Retinal pigment epithelial cell (primary cell): Measurements from ENCODE around the gene MSI2.

Source experiments
- DNase-seq: peaks from one replicate; pipeline ENCODE4 v3.0.0-alpha.2; 2010; ENCODE audit warnings: low read depth
- H3K4me3 ChIP-seq: 2 replicates; pipeline ENCODE4 v1.5.1; 2011; ENCODE audit warnings: mild to moderate bottlenecking, low read length, control low read depth, moderate library complexity
- TF ChIP-seq, protein P1 (sequence below): conservative IDR thresholded peaks from 2 replicates; pipeline ENCODE4 v1.5.1; 2011; ENCODE audit warnings: low read depth, low read length, control low read depth, inconsistent platforms

MSI2 gene

DNA sequence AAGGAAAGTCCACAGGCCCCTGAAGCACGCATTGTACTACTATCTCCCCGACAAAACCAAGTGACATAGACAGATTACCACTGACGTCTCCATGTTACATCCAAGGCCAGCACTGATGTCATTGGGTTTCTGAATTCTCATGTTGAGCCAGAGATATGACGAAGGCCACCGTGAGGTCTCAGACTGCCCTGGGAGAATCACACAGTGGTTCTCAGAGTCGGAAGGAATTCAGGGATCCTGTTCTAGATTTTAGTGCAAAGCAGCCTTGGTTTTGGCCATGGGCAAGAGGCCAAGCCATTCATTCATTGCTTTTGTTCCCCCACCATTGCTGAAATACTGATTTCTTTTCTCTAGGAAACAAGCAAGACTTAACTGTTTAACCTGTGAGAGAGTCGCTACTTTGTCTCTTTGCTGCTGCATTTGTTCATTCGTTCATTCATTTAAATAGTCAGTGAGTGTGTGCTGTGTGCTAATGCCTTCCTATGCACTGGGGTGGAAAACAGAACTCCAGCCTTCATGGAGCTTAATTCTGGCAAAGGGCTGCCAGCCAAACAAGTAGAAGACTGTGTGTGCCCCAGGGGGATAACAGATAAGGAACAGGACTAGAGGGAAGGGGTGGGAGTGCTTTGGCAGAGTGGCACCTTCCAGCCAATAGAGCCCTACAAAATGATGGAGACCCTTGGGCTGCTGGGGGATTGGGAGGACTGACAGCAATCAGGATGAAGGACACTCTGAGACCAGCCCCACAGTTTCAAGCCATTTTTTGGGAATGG, 222.3 kb downstream of the MSI2 start:
- no peak overlapping the region for H3K4me3 ChIP-seq
- DNase-seq: no peak
- TF ChIP-seq, protein P1, sequence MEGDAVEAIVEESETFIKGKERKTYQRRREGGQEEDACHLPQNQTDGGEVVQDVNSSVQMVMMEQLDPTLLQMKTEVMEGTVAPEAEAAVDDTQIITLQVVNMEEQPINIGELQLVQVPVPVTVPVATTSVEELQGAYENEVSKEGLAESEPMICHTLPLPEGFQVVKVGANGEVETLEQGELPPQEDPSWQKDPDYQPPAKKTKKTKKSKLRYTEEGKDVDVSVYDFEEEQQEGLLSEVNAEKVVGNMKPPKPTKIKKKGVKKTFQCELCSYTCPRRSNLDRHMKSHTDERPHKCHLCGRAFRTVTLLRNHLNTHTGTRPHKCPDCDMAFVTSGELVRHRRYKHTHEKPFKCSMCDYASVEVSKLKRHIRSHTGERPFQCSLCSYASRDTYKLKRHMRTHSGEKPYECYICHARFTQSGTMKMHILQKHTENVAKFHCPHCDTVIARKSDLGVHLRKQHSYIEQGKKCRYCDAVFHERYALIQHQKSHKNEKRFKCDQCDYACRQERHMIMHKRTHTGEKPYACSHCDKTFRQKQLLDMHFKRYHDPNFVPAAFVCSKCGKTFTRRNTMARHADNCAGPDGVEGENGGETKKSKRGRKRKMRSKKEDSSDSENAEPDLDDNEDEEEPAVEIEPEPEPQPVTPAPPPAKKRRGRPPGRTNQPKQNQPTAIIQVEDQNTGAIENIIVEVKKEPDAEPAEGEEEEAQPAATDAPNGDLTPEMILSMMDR: no peak

DNA sequence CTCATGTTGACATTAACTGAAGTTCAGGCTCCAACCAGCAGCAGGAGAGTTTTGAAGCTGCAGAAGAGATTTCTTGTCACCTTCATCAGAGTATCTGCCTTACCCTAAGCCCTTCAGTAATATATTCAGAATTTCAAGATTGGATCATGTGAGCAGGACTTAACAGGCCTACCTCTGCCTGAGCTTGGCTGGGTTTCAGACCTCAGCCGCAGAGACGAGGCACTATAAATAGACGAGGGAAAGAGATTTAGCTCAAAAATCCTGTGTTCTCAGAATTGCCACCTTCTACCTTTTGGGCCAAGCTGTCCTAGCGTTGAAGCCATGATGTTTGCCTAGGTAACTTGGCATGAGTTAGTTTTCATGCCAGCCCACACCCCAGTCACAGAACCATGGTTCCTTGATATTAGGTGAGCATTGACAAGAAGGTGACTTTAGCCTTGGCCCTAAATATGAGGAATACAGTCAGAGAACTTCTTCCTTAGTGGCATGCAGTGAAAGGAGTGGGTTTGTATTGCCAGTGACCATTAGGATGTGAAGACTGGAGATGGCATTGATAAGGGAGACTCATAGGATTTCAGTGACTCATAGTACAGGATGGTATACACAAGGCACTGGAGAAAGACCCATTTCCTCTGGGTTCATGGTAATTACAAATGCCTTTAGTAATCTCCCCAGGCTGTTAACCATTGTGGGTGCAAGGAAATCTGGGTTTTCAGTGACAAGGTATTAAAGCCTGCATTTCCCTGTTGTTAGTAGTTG, 224.3 kb downstream of the MSI2 start:
- peak; percentile 90 for DNase-seq
- no peak overlapping the region for H3K4me3 ChIP-seq

DNA sequence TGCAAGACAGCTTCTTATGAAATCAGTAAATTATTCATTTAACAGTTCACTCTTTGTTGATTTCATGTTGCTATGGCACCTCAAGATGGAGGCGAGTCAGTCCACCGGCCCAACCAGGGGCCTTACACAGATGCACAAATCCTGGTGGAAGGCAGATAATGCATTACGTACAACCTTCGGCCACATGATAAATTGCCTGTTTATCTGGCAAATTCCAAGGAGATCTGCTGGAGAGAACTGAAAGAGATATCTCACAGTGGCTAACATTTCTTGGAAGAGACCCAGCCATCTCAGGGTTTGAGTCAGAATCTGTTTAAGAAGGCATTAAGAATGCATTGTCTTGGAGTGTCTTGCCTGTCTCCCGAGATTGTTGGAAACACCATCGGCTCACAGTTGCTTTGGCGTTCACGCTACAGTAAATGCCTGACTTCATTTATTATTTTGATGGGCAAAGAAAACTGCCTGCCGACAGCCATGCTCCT, 225.6 kb downstream of the MSI2 start:
- DNase-seq: peak; percentile 99
- H3K4me3 ChIP-seq: no peak overlapping the region
- TF ChIP-seq, protein P1: no peak

More for the DNA sequence above, 224.3 kb downstream of the MSI2 start:
- TF ChIP-seq, protein P1: no peak

- TF ChIP-seq, protein P1: no peak
- no peak overlapping the region for H3K4me3 ChIP-seq
- DNase-seq: no peak
Observed at GRCh38 chr17:57482657-57483056, 226.3 kb downstream of the MSI2 start.

DNA sequence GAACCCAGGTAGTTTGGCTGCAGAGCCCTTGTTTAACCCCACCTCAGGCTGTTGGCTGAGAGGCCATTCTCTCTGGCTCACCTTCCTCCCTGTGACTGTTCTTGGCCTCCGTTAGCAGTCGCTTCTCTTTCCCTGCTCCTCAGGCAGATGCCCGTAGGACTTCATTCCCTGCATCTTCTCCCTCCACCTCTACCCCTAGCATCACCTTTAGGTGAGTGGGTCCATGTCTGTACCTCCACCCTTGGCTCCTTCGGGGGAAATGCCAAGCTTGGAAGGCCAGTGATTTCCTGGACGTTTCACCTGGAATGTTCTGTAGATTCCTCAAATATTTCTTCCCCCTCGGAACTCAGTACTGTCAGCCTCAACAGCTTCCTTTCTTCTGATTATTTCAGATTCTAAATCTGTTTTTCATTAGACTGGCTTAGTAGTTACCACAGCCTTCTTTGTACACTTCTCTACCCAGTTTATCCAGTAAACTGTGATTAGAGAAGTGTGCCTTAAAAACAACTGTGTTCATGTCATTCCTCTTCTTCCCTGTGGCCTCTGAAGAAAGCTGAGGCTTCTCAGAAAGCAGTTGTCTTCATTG, 227.9 kb downstream of the MSI2 start:
- TF ChIP-seq, protein P1: no peak
- DNase-seq: no peak
- H3K4me3 ChIP-seq: no peak overlapping the region

DNA sequence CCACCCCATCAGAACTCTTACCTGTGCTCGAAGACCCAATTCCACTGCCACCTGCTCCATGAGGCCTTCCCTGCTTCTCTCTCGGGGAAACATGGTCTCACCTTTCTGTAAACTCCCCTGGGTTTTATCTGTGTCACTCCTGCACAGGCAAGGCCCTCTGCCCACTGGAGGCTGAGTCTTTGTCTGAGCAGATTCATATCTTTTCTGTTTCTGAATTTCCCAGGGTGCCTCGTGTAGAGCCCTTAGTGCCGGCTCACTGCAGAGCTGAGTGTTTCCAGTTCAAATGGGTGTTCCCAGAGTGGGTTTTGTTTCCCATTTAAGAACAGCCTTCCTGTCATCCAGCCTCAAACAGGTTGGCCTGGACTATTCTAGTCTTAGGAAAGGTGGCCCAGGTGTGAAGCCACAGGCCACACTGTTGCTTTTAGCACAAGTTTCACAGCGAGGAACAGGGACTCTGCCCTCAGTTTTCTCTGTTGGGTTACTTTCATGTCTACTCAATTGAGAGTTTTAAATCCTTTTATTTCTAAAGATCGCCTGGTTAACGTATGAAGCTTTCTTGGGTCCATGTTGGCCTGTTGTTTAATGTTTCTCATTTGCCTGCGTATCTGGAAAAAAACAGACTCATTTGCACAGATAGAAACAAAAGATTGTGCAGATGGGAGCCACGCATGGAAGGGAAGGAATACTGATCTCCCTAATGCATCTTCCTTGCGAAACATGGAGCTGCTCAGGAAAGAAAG, 228.7 kb downstream of the MSI2 start:
- no peak for DNase-seq
- TF ChIP-seq, protein P1: no peak
- H3K4me3 ChIP-seq: no peak overlapping the region
